GM21619 (cell line): ENCODE measurements around the gene INO80E.
"Not testable (repeated sequence)": the region's sequence is repeated elsewhere in the genome, so short reads cannot be mapped to it uniquely, and the experiment has no call there.

Experiments
- ATAC-seq: cut with Tn5 transposase; IDR thresholded peaks from one replicate; pipeline ENCODE4 v1.9.1; 2021; ENCODE audit not compliant: unreplicated experiment

Gene INO80E

GRCh38 chr16:30030011-30030685 lies 34.1 kb downstream of the INO80E start:
- ATAC-seq: no peak

- no peak for ATAC-seq
These were observed 34.9 kb downstream of the INO80E start, which contains the start of gene TLCD3B for GRCh38 chr16:30030841-30031413. TSS of gene TLCD3B (minus strand) at chr16:30031271. CDS start at chr16:30030527, 744 bp downstream.

DNA sequence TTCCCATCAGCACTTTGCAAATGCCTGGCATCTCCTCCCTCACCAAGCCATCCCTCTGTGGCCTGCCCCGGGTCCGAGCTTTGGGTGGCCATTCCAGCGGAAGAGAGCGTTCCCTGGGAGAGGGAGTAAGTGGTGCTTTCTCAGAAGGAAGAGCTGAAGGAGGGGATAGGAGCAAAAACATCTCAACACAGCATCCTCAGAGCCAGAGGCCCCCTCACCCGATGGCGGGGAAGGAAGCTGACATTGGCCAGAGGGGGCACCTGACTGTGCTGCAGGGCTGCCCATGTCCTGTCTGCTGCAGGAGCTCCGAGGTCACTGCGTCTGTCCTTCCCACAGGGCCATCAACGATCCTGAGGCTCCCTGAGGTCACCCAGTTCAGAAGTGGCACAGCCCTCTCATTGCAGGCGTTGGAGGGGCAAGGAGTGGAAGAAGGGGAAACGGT lies 35.5 kb downstream of the INO80E start:
- no peak for ATAC-seq

DNA sequence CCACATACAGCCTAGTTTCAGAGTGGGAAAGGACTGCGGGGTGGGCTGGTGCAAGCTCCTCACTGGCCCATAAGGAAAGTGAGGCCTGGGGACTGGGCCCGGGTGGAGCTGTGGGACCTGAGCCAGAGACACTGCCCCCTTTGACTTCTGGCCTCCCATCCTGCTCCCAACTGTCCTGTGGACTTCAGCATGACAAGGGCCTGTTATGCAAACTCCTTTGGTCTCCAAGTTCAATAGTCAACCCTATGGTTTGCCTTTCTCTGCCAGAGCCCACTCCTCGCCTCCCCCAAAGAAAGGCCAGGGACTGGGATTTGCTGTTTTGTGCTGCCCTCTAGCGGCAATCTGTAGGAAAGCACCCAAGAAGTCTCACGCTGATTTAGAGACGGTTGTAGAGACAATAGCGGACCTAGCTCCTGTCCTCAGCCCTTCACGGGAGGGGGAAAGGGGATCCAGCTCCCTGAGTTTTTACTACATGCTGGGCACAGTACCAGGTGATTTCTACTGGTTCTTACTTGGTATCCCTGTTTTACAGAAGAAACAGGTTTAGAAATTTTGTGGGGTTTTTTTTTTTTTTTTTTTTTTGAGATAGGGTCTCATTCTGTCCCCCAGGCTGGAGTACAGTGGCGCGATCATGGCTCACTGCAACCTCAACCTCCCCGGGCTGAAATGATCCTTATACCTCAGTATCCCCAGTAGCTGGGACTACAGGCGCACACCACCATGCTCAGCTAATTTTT lies 36.2 kb downstream of the INO80E start:
- no peak for ATAC-seq

- ATAC-seq: no peak
These were observed 37.2 kb downstream of the INO80E start for GRCh38 chr16:30033270-30033669.

GRCh38 chr16:30040221-30040620 lies 44.2 kb downstream of the INO80E start:
- no peak for ATAC-seq

- ATAC-seq: not testable (repeated sequence)
These were observed 44.6 kb downstream of the INO80E start for GRCh38 chr16:30040690-30041089.

- ATAC-seq: no peak
These were observed 45.8 kb downstream of the INO80E start for GRCh38 chr16:30041841-30042240.

GRCh38 chr16:30046178-30046577 lies 50.1 kb downstream of the INO80E start:
- ATAC-seq: no peak

DNA sequence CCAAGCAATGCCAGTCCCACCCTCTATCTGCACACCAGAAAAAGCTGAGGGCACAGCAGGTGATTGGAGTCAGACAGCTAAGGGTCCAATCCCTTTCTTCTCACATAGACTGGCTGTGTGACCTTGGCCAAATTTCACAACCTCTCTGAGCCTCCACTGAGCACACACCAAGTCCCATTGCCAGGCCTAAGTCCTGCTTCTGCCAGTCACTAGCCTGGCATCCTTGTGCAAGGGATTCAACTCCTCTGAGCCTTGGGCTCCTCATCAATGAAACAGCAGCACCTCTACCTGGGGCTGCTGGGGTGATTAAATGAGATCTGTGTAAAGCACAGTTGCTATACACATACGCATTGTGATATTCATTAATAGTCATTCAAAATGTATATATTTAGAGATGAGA lies 50.5 kb downstream of the INO80E start:
- no peak for ATAC-seq

- ATAC-seq: no peak
These were observed 53.8 kb downstream of the INO80E start for GRCh38 chr16:30049871-30050270.

DNA sequence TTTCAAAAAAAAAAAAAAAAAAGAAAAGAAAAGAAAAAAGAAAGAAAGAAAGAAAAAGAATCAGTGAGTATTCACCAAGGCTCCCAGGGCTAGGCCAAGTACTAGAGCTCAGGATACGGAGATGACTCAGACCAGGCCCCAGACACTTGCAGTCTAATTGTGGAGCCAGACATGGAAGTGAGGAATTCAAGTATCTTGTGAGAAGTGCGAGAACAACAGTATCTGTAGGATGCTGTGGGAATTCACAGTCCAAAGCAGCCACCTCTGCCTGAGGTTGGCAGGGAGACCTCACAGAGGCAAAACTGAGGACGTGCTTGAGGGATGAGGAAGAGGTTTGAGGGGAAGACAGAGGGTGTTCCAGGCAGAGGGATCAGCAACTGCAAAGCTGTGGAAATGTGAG lies 55.5 kb downstream of the INO80E start:
- no peak for ATAC-seq

- ATAC-seq: peak; percentile 65
These were observed 56.8 kb downstream of the INO80E start for GRCh38 chr16:30052671-30053372.

- peak; percentile 10 for ATAC-seq
These were observed 57.5 kb downstream of the INO80E start for GRCh38 chr16:30053376-30054015.

GRCh38 chr16:30054451-30054850 lies 58.4 kb downstream of the INO80E start:
- no peak for ATAC-seq

DNA sequence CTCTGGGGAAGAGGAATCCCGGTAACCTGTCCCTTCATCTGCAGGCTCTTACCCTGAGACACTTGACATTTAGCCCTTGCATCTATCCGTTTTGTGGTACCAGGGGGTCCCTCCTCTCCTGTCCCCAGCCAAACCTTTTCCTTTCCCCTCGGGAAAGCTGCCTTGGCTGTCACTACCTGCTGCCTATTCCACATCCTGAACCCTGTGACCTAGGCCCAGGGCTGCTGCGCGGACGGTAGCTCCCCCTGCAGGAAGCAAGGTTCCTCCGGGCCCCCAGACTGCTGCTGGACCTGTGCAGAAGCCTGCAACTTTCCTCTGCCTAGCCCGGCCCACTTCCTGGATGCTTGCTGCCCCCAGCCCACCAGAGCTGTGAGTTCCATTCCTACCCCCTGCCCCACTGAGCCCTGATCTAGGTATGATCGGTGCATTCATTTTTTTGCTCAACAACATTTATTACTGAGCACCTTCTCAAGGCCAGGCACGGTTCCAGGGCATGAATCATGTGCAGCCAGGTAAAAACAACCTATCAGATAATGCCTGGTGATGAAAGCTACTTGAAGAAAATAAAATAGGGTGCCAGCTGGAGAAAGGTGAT lies 59.0 kb downstream of the INO80E start:
- ATAC-seq: no peak
